ENCODE measurements around the gene RPS21.
A peak's percentile ranks its signal among the peaks of the same experiment; 100 is the strongest.
"Not testable (repeated sequence)": the region's sequence is repeated elsewhere in the genome, so short reads cannot be mapped to it uniquely, and the experiment has no call there.

RPS21 gene

GRCh38 chr20:62365814-62366369 lies 21.0 kb upstream of the RPS21 start:
- DNase-seq (ENCODE audit: low spot score), result no peak

GRCh38 chr20:62366370-62367135 lies 20.4 kb upstream of the RPS21 start:
- peak; percentile 72 for DNase-seq (ENCODE audit: low spot score)

GRCh38 chr20:62367136-62367632 lies 19.7 kb upstream of the RPS21 start, which contains the start of gene LAMA5:
Gene LAMA5, minus strand, starts transcription at chr20:62367312. Its CDS starts 67 bp downstream, at chr20:62367245.
- DNase-seq (ENCODE audit: low spot score), result peak; percentile 59

- peak; percentile 73 for DNase-seq (ENCODE audit: low spot score)
Measured at GRCh38 chr20:62367633-62368391, 19.1 kb upstream of the RPS21 start.

- peak; percentile 83 for DNase-seq (ENCODE audit: low spot score)
Measured at GRCh38 chr20:62368392-62368975, 18.4 kb upstream of the RPS21 start.

GRCh38 chr20:62368976-62369814 lies 17.7 kb upstream of the RPS21 start:
- peak; percentile 75 for DNase-seq (ENCODE audit: low spot score)

- no peak for DNase-seq (ENCODE audit: low spot score)
Measured at GRCh38 chr20:62369815-62370114, 17.1 kb upstream of the RPS21 start.

- no peak for DNase-seq (ENCODE audit: low spot score)
Measured at GRCh38 chr20:62370115-62370806, 16.6 kb upstream of the RPS21 start.

GRCh38 chr20:62370807-62371587 lies 15.9 kb upstream of the RPS21 start:
- peak; percentile 72 for DNase-seq (ENCODE audit: low spot score)

GRCh38 chr20:62371588-62372041 lies 15.3 kb upstream of the RPS21 start:
- DNase-seq (ENCODE audit: low spot score), result no peak

- DNase-seq (ENCODE audit: low spot score), result no peak
Measured at GRCh38 chr20:62372042-62372993, 14.6 kb upstream of the RPS21 start.

GRCh38 chr20:62373631-62374179 lies 13.2 kb upstream of the RPS21 start:
- DNase-seq (ENCODE audit: low spot score), result not testable (repeated sequence)

- peak; percentile 55 for DNase-seq (ENCODE audit: low spot score)
Measured at GRCh38 chr20:62374331-62375152, 12.4 kb upstream of the RPS21 start.

- peak; percentile 85 for DNase-seq (ENCODE audit: low spot score)
Measured at GRCh38 chr20:62376112-62377063, 10.5 kb upstream of the RPS21 start.

- DNase-seq (ENCODE audit: low spot score), result no peak
Measured at GRCh38 chr20:62377064-62377461, 9.8 kb upstream of the RPS21 start.

- no peak for DNase-seq (ENCODE audit: low spot score)
Measured at GRCh38 chr20:62377615-62378178, 9.2 kb upstream of the RPS21 start.
